GM23248 (cell line): ENCODE results near the gene NEK6.

ENCODE experiments used
- EZH2 ChIP-seq: fragments of 200-600 bp; sonication (generic); IDR thresholded peaks from 2 replicates; pipeline ENCODE4 v1.6.1; 2018; ENCODE audit warnings: antibody characterized with exemption, mild to moderate bottlenecking; ENCODE audit not compliant: insufficient read depth, poor library complexity, severe bottlenecking
- EZH2phosphoT487 ChIP-seq: fragments of 200-600 bp; sonication (generic); IDR thresholded peaks from 2 replicates; pipeline ENCODE4 v1.6.1; 2018; ENCODE audit warnings: antibody characterized with exemption, moderate library complexity, mild to moderate bottlenecking, low read depth; ENCODE audit not compliant: insufficient read depth

DNA sequence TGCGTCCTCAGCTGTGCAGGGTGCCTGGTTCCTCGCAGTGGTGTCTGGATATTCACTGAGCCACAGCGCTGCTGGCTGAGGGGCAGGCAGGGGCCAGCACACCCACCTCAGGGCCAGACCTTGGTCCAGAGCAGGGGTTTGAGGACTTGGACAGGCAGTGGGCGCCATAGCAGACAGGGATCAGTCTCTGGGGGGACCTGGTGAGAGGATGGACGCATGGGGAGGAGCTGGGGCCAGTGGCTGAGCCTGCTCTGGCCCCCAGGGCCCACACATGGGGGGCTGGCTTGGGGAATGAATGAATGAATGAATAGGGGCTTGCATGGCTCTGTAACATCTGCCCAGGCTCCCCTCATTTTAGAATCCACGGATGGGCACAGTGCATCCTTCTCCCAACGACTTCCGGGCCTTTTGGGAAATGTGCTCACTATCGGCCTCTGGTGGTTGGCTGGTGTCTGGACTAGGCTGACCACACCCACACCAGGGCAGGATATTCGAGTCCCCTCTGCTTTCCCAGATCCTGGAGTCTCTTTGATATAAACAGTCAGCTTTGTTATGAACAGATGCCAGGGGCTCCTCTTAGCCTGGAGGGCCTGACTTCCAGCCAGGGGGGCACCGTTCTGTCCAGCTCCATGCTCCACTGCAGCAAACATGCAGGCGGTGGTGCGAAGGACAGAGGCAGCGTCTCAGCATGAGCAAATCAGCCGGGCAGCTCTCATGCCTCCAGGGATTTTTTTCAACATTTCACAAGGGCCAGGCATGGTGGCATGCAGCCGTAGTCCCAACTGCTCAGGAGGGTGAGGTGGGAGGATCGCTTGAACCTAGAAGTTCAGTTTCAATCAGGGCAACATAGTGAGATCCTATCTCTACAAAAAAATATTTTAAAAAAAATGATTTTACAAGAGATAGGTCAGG is 62.6 kb downstream of the NEK6 start:
- no peak for TF ChIP-seq EZH2
- TF ChIP-seq EZH2phosphoT487, result no peak
